SKM-1 treated with dmso at 0.1 percent for 144 hours (cell line): ENCODE data around the gene DDX31.
A peak's percentile ranks its signal among the peaks of the same experiment; 100 is the strongest.

Source experiments
- DNase-seq: peaks from one replicate; lab custom pipeline; 2025; ENCODE audit not compliant: unreplicated experiment; lab: John Stamatoyannopoulos, UW

The DDX31 gene

DNA sequence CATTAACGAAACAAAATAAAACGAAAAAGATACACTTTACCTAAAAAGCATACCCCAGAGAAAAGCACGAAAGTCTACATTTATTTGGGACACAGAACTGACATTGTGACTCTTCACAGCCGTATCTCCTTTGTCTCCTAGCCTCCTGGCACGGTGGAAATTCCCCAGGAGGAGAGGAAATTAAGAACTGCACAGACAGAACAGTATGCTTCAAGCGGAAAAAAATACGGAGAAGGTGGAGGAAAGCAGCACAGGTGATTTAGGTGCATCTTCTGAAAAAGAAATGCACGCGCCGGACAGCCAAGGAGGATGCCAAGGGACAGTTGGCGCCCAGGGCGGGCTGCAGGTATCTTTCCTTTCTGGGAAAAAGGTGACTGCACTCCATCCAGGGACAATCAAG lies 32.0 kb downstream of the DDX31 start:
- no peak for DNase-seq

GRCh38 chr9:132637351-132637750 lies 32.4 kb downstream of the DDX31 start:
- DNase-seq: no peak

DNA sequence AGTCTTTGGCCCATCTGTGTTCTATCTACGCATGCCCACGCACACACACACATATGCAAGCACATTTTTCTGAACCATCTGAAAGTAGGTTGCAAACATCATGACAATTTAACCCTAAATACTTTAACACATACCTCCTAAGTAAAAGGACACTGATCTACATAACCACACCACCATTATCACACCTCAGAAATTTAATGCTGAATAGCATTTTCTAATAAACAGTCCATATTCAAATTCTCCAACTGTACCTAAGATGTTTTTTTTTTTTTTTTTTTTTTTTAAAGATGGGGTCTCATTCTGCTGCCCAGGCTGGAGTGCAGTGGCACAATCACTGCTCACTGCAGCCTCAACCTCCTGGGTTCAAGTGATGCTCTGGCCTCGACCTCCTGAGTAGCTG lies 35.5 kb downstream of the DDX31 start:
- no peak for DNase-seq

- no peak for DNase-seq
Measured at GRCh38 chr9:132632413-132633129, 37.2 kb downstream of the DDX31 start.

DNA sequence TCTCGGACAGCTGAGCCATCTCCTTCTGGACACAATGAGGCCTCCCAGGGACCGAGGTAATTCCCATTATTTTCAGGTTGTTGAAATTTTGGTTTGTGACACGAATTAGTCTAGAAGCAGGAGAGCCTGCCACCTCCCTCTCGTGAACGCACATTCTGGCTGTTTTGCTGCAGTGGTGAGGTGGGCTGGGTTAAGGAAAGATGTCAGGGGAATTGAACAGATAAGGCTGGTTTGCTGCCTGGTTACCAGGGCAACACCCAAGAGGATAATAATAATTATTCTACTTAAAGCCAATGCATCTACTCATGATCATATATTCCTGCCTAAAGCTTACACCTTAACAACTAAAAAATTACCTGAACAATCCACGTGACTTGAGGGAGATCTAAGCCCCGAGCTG lies 38.1 kb downstream of the DDX31 start:
- no peak for DNase-seq

- DNase-seq: no peak
Measured at GRCh38 chr9:132631280-132631679, 38.5 kb downstream of the DDX31 start.

GRCh38 chr9:132630811-132631210 lies 39.0 kb downstream of the DDX31 start:
- DNase-seq: no peak

DNA sequence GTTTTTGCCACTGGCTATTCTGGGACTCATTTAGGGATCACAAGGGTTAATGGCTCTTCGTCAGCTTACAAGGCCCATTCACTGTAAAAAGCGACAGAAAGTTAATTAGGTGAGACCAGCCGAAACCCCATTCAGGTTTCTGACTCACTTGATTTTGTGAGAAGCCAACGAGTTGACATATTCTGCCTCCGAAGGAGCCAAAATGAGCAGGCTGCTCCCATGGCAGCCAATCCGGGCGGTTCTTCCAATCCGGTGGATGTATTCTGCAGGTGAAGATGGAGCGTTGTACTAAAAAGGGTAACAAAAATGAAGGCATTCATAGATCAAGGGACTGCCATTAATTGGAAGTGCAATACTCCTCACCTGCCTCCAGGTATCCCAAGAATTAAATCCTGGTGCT lies 39.7 kb downstream of the DDX31 start:
- no peak for DNase-seq

GRCh38 chr9:132628746-132629145 lies 41.0 kb downstream of the DDX31 start:
- no peak for DNase-seq

DNA sequence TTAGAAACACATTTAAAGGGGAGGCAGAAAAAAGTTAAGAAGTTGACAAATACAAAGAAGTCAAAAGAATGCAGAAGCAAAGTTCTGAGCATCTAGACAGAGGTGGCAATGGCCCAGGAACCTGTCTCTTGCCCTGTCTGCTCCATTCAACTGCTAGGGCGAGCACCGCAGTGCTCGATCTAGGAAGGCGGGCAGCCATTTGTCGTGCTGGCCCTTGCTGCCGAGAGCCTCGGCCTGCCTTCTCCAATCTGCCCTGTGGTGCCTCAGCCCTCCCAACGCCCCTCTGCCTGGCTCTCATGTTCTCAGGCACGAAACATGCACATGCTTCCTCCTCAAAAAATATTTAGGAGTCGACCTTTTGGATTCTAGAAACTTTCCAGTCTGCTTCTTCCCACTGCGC lies 42.2 kb downstream of the DDX31 start:
- DNase-seq: no peak

- DNase-seq: no peak
Measured at GRCh38 chr9:132627106-132627505, 42.7 kb downstream of the DDX31 start.

GRCh38 chr9:132626285-132626684 lies 43.5 kb downstream of the DDX31 start:
- DNase-seq: no peak

DNA sequence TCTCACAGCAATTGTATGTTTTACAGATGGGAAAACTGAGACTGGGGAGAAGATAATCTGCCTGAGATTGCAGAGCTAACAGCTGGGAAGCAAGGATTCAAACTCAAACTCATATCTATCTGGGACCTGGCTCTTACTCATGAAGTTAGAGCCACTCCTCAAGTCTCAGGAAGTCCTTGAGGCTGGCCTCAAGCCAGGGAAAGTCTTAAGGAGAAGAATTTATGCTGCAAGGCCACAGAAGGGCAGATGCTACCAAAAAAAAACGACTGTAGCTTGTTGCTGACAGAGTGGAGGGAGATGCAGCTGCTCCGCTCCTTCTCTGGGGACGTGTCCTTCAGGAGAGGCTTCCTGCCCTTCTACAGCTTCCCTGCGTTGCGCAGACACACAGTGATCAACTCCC lies 47.6 kb downstream of the DDX31 start:
- no peak for DNase-seq

DNA sequence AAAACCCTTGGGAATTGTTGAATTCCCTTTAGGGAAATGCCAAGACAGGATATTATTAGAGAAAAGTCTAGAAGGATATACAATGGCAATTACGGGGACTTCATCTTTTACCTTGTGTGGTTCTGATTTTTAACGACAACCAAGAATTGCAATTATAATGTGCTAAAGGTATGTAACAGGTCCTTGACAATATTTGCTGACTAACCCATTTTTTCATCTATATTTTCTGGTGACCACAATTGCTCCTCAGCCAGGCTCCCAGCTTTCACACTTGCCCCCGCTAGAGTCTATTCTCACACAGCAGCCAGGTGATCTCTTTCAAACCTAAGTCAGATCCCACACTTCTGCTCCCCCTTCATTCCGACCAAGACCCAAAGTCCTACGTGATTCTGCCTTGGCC lies 53.1 kb downstream of the DDX31 start:
- no peak for DNase-seq

GRCh38 chr9:132615774-132616173 lies 54.0 kb downstream of the DDX31 start:
- DNase-seq: no peak

GRCh38 chr9:132614324-132614723 lies 55.5 kb downstream of the DDX31 start:
- no peak for DNase-seq

GRCh38 chr9:132610661-132611060 lies 59.1 kb downstream of the DDX31 start:
- DNase-seq: peak; percentile 74

DNA sequence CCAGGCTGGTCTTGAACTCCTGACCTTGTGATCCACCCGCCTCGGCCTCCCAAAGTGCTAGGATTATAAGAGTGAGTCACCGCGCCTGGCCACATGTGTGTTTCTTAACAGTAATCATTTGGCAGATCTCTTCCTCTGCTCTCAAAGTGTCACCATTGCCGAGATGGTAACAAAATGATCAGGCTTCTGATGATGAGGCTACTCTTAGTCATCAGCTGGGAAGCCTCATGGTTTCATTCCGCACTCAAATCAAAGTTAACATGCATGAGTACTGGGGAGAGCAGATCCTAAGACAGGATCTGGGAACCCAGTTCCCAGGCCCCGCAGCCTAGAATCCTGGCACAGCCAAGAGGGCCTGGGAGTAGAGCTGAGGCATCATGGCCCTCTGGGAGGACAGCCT lies 60.0 kb downstream of the DDX31 start:
- no peak for DNase-seq

DNA sequence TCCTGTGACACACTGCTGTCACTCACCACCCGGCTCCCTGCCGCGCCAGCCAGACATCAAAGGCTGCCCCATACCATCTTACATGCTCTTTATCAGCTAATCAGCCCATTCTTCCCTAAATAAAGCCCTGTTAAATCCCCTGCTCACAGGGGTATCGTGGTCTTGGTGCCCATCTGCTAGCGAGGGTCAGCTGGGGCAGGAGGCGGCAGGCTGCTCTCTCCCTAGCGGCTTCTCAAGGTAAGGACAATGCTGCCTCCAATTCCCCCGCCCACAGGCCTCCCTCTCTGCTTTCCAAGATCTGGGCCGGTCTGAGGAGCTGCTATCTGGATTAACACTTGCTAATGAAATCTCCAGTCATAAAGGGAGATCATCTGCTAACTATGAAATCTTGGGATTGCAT lies 60.6 kb downstream of the DDX31 start:
- no peak for DNase-seq

DNA sequence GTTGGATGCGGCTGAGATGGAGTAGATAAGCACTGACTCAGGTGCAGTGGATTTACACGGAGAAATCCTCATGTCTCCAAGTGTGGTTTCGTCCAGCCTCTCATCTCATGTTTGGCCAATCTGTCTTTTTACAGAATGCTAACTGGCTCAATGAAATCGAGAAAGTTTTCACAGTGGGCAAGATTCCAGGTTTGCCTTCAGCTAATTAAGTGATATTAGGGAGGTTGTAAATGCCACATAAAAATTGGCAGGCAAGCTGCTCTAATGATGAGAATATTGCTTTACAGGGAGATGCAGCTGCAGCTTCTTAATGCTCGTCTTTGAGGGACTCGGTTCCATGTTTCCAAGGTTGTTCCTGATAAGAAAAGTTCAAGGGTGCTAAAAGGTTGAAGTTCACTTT lies 63.7 kb downstream of the DDX31 start:
- DNase-seq: no peak

GRCh38 chr9:132605387-132605786 lies 64.4 kb downstream of the DDX31 start:
- DNase-seq: no peak

GRCh38 chr9:132602207-132602606 lies 67.6 kb downstream of the DDX31 start:
- no peak for DNase-seq

- no peak for DNase-seq
Measured at GRCh38 chr9:132600326-132600984, 69.3 kb downstream of the DDX31 start.
